Activated T-helper 9 cell treated with anti-CD3 and anti-CD28 coated beads, Interleukin-2, amount 50 U/mL, for 16 hours (primary cell): ENCODE data around the gene AGTRAP.

Source experiments
- DNase-seq: peaks from one replicate; pipeline ENCODE4 v3.0.0-alpha.2; 2020; ENCODE audit warnings: low read depth

AGTRAP gene

GRCh38 chr1:11761988-11762406 is 26.1 kb downstream of the AGTRAP start, which contains the start of gene C1orf167:
TSS of gene C1orf167 (plus strand) at chr1:11762193. CDS start at chr1:11764401, 2,208 bp downstream.
- no peak for DNase-seq

- DNase-seq, result no peak
Measured at GRCh38 chr1:11764115-11764514, 28.2 kb downstream of the AGTRAP start.

GRCh38 chr1:11764519-11764918 is 28.6 kb downstream of the AGTRAP start:
- DNase-seq, result no peak

- DNase-seq, result no peak
Measured at GRCh38 chr1:11765661-11766428, 29.9 kb downstream of the AGTRAP start.

- DNase-seq, result no peak
Measured at GRCh38 chr1:11766429-11766776, 30.5 kb downstream of the AGTRAP start.

- DNase-seq, result no peak
Measured at GRCh38 chr1:11767922-11768704, 32.2 kb downstream of the AGTRAP start.

- no peak for DNase-seq
Measured at GRCh38 chr1:11768821-11769220, 32.9 kb downstream of the AGTRAP start.

- no peak for DNase-seq
Measured at GRCh38 chr1:11769274-11769673, 33.3 kb downstream of the AGTRAP start.

- no peak for DNase-seq
Measured at GRCh38 chr1:11770011-11770410, 34.1 kb downstream of the AGTRAP start.

- DNase-seq, result no peak
Measured at GRCh38 chr1:11771481-11772043, 35.6 kb downstream of the AGTRAP start.

GRCh38 chr1:11772458-11772857 is 36.5 kb downstream of the AGTRAP start:
- DNase-seq, result no peak

- DNase-seq, result no peak
Measured at GRCh38 chr1:11774753-11775152, 38.8 kb downstream of the AGTRAP start.

- DNase-seq, result no peak
Measured at GRCh38 chr1:11777658-11778322, 41.9 kb downstream of the AGTRAP start.

- DNase-seq, result no peak
Measured at GRCh38 chr1:11778336-11778735, 42.4 kb downstream of the AGTRAP start.

GRCh38 chr1:11778844-11779623 is 43.1 kb downstream of the AGTRAP start:
- DNase-seq, result no peak

- no peak for DNase-seq
Measured at GRCh38 chr1:11779715-11780379, 43.9 kb downstream of the AGTRAP start.

GRCh38 chr1:11780380-11781147 is 44.6 kb downstream of the AGTRAP start:
- no peak for DNase-seq

GRCh38 chr1:11781297-11781696 is 45.4 kb downstream of the AGTRAP start:
- DNase-seq, result no peak

GRCh38 chr1:11782127-11782708 is 46.3 kb downstream of the AGTRAP start:
- no peak for DNase-seq

GRCh38 chr1:11783556-11783955 is 47.6 kb downstream of the AGTRAP start:
- no peak for DNase-seq
